K562 treated with DMSO at 1 percent for 4 hours (cell line): ENCODE measurements around the gene PPP1R14B. TPM values are rescaled to one million over a fixed set of nuclear protein-coding genes. Genes with fewer than 3 reads are reported as not detected.

Source experiments
- total RNA-seq: library from RNA; unstranded; fragments of 300-600 nt; gene quantifications from 2 replicates; pipeline ENCODE4 v1.2.3, GENCODE V29; 2022; ENCODE audit not compliant: insufficient read depth

Gene PPP1R14B
- 211 and 214 TPM in 2 replicates for total RNA-seq

DNA sequence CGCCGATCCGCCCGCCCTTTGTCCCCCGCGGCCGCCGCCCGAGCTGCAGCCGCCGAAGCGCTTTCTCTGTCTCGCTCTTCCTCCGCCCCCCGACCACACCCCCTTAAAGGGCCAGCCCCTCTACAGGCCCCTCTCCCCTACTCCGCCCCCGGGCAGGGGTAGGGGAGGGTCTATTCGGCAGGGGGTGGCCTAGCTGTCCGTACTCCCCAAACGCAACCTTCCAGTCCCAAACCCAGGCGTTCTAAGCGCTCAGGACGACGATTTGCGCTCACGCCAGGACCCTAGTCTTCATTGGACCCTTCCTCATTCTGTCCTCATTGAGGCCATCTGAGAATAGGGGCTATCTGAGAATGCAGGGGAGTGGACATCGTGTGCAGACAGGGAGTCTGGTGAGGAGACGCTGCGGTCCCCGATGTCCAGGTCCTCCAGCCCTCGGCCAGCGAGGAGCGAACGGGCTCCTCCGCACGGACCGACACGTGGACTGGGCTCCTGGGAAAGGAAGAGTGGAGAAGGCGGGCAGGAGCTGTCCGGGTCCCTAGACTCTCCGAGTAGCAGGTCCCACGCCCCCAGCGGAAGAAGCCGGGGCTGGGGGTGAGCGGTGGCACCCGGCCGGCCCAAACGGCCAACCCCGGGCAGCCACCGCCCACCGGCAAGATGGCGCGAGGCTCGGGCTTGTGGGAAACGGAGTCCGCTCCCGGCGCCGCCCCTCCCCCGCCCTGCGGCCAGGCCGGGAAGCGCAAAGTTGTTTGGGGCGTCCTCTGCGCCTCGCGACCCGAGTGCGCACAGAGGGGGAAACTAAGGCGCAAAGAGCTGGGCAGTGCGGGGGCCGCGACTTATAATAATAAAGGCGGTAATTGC lies at the start of gene PPP1R14B:
TSS of gene PPP1R14B (minus strand) at position 73 of the 858 bp plus-strand sequence. CDS start 270 bp downstream, outside the sequence.

DNA sequence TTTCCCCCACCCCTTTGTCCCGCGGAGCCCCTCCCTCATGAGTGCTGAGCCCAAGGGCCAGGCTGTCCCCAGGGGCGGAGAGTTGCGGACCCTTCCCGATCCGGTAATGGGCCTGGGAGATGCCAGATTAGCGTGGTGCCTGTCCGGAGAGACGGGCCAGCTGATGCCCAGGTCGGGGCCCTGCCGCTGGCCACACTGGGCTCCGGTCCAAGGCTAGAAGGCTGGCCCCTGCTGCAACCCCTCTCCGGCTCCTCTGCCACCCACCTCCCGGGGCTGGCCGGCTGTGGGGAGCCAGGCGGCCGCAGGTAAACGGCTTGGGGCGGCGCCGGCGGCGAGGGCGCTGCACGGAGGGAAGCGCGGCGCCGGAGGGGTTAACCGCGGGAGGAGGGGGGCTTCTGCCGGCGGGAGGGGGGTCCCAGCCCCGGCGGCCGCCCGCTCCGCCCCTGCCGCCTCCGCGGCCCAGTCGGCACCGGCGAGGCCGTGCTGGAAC lies 44.6 kb upstream of the PPP1R14B start, which contains the start of gene KCNK4:
TSS of gene KCNK4 (plus strand) at position 41 of the 490 bp plus-strand sequence. CDS start 1,717 bp downstream, outside the sequence.

GRCh38 chr11:64284962-64285884 lies 38.5 kb upstream of the PPP1R14B start, which contains the start of gene GPR137:
GPR137 (plus strand) TSS chr11:64285848; CDS start chr11:64286525, 677 bp downstream.

GRCh38 chr11:64284048-64284961 lies 37.6 kb upstream of the PPP1R14B start, which contains the start of gene BAD:
BAD (minus strand) TSS chr11:64284665; CDS start chr11:64284368, 297 bp downstream.

GRCh38 chr11:64251016-64251752 lies 4.4 kb upstream of the PPP1R14B start, which contains the start of gene PLCB3:
PLCB3 (plus strand) TSS chr11:64251530; CDS start chr11:64251650, 120 bp downstream.

GRCh38 chr11:64240435-64241240 lies 6.1 kb downstream of the PPP1R14B start, which contains the start of gene FKBP2:
FKBP2 (plus strand) TSS chr11:64241095; CDS start chr11:64242388, 1,293 bp downstream.

GRCh38 chr11:64233913-64234586 lies 12.7 kb downstream of the PPP1R14B start, which contains the start of gene VEGFB:
VEGFB (plus strand) TSS chr11:64234584; CDS start chr11:64234834, 250 bp downstream.

GRCh38 chr11:64230171-64230984 lies 16.4 kb downstream of the PPP1R14B start, which contains the start of gene DNAJC4:
DNAJC4 (plus strand) TSS chr11:64230548; CDS start chr11:64230855, 307 bp downstream.

DNA sequence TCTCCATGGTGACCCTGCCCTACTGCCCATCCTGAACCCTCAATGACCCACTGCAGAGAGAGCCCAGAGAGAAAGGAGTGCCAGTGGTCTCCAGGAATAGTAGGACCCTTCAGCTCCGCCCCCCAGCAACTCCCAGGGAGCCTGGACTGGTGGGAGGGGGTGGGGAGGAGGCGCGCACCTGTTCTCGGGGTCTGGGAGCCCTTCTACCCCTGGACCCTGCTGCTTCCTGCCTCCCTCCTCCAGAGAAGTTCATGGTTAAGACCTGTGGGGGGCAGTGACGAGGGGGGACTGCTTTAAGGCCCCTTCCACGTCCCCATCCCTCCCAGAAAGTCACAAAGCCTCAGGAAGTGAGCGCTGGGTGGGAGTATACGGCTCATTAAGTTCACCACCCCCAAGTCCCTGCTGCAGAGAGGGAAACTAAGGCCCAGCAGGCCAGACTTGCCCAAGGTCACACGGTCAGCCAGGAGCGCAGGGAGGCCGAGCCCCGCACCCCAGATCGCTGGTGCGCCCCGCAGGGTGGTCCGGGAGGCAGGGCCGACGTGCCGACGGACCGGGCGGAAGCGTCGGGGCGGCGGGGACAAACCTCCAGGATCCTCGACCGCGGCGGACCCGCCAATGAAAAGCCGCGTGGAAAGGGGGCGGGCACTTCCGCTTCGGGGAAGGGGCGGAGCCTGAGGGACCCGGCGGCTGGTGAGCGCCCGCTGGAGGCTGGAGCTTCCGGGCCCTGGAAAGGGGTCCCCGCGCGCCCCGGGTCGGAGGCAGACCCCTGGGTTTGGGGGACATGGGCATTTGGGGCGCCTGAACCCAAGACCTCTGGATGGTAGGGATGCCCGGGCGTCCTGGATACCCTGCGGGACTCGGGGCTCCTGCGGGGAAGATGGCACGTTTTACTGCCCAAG lies 20.9 kb downstream of the PPP1R14B start, which contains the start of the genes NUDT22 and TRPT1:
TSS of gene NUDT22 (plus strand) at position 667 of the 899 bp plus-strand sequence. CDS start 379 bp downstream, outside the sequence.
TSS of gene TRPT1 (minus strand) at position 579 of the 899 bp plus-strand sequence. CDS start at position 253, 326 bp downstream.

GRCh38 chr11:64206457-64207255 lies 40.1 kb downstream of the PPP1R14B start, which contains the start of gene FERMT3:
FERMT3 (plus strand) TSS chr11:64206721; CDS start chr11:64207365, 644 bp downstream.

Other genes starting within 250 kb of the PPP1R14B start
- 0.28 and 0.60 TPM in 2 replicates for gene FLRT1, start 211.0 kb downstream of the PPP1R14B start, total RNA-seq
- 126 and 144 TPM in 2 replicates for gene MACROD1, start 80.8 kb downstream of the PPP1R14B start, total RNA-seq
- gene STIP1, start 60.8 kb downstream of the PPP1R14B start, total RNA-seq = 278 and 310 TPM in 2 replicates
- 227 and 242 TPM in 2 replicates for gene FERMT3, start 40.2 kb downstream of the PPP1R14B start, total RNA-seq
- 29.0 and 32.8 TPM in 2 replicates for gene TRPT1, start 20.8 kb downstream of the PPP1R14B start, total RNA-seq
- 68.2 and 78.4 TPM in 2 replicates for gene NUDT22, start 20.7 kb downstream of the PPP1R14B start, total RNA-seq
- gene DNAJC4, start 16.4 kb downstream of the PPP1R14B start, total RNA-seq = 68.1 and 69.1 TPM in 2 replicates
- gene VEGFB, start 12.4 kb downstream of the PPP1R14B start, total RNA-seq = 119 and 133 TPM in 2 replicates
- 112 and 126 TPM in 2 replicates for gene FKBP2, start 5.8 kb downstream of the PPP1R14B start, total RNA-seq
- gene PLCB3, start 4.6 kb upstream of the PPP1R14B start, total RNA-seq = 26.1 and 27.4 TPM in 2 replicates
- 77.3 and 77.9 TPM in 2 replicates for gene BAD, start 37.7 kb upstream of the PPP1R14B start, total RNA-seq
- 38.8 and 45.2 TPM in 2 replicates for gene GPR137, start 38.9 kb upstream of the PPP1R14B start, total RNA-seq
- not detected in 2 replicates for gene KCNK4, start 44.4 kb upstream of the PPP1R14B start, total RNA-seq
- 6.3 and 7.1 TPM in 2 replicates for gene CATSPERZ, start 53.4 kb upstream of the PPP1R14B start, total RNA-seq
- gene ESRRA, start 58.6 kb upstream of the PPP1R14B start, total RNA-seq = 78.5 and 98.4 TPM in 2 replicates
- 319 and 411 TPM in 2 replicates for gene TRMT112, start 70.6 kb upstream of the PPP1R14B start, total RNA-seq
- 455 and 541 TPM in 2 replicates for gene PRDX5, start 71.2 kb upstream of the PPP1R14B start, total RNA-seq
- 19.2 and 19.4 TPM in 2 replicates for gene CCDC88B, start 93.3 kb upstream of the PPP1R14B start, total RNA-seq
- gene RPS6KA4, start 112.2 kb upstream of the PPP1R14B start, total RNA-seq = 25.4 and 30.5 TPM in 2 replicates